Inferior parietal cortex (tissue), 1 donor: ENCODE measurements around the gene NF1.
A peak's percentile ranks its signal among the peaks of the same experiment; 100 is the strongest.
"Not testable (repeated sequence)": the region's sequence is repeated elsewhere in the genome, so short reads cannot be mapped to it uniquely, and the experiment has no call there.

Source experiments
- DNase-seq: peaks from one replicate; pipeline ENCODE4 v3.0.0-alpha.2; 2016; ENCODE audit errors: extremely low spot score

NF1 gene

DNA sequence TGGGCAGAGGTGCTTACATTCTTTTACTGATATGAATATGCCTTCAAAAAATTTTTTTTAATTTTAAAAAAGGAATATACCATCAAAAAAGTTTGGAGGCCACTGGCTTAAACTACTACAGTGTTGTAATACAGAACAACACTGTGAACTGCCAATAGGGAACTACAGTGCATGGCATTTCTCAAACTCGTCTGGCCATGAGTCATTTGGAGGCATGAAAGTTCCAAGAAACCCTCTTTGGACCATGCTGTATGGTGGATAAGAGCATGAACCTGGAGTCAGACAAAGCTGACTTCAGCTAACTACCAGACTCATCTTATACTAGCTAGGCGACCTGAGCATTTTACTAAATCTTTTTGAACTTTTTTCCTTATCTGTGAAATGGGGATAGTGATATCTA, 9.2 kb upstream of the NF1 start:
- DNase-seq, result no peak

DNA sequence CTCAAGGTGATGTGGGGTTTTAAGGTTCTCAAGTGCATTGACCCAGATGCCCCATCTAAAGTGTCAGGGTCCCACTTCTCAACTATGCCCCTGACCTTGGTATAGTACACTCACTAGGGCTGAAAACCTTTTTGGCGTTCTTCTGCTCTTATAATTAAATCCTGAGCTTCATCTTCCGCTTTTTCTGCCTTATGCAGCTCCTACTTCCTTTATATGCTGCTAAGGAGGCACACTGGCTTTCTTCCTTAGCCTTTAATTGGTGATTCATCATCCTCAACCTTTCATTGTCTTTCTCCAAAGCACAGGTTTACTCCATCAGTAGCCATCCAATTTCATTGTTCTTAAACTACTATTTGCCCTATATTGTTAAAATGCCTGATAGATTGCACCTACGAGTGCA, 5.3 kb upstream of the NF1 start:
- DNase-seq, result no peak

DNA sequence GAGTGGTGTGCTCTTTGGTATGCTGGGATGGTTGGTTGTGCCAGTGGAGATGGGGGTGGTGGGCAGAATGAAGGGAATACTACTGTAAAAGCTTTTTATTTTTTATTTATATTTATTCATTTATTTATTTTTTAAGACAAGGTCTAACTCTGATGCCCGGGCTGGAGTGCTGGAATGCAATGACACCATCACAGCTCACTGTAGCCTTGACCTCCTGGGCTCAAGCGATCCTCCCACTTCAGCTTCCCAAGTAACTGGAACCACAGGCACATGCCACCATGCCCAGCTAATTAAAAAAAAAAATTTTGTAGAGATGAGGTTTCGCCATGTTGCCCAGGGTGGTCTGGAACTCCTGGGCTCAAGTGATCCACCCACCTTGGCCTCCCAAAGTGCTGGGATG, 4.1 kb upstream of the NF1 start:
- DNase-seq, result not testable (repeated sequence)

DNA sequence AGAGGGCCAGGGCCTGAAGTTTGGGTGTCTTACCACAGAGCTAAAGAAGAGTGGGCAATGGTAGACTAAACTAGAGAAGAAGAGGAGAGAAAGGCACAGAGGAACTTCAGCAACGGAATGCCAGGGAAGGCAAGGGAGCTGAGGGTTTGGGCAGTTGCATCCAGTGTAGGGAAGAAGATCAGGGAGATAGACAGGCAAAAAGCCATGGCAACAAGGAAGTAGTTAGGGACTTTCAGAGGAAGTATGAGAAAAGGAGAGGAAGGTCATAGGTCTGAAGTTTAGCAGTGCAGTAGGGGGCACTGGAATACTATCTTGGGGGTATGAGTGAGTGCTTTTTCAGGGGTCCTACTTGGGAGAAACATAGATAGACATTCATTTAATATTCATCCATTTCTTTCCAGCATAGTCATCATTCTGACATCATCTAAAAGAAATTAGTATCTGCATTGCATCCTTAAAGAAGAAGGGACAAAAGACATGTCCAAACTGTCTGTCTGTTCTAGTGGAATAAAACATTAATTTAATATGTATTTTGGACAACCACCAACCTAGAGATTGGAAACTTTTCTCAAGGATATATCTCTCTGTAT, 2.2 kb upstream of the NF1 start:
- DNase-seq, result no peak

DNA sequence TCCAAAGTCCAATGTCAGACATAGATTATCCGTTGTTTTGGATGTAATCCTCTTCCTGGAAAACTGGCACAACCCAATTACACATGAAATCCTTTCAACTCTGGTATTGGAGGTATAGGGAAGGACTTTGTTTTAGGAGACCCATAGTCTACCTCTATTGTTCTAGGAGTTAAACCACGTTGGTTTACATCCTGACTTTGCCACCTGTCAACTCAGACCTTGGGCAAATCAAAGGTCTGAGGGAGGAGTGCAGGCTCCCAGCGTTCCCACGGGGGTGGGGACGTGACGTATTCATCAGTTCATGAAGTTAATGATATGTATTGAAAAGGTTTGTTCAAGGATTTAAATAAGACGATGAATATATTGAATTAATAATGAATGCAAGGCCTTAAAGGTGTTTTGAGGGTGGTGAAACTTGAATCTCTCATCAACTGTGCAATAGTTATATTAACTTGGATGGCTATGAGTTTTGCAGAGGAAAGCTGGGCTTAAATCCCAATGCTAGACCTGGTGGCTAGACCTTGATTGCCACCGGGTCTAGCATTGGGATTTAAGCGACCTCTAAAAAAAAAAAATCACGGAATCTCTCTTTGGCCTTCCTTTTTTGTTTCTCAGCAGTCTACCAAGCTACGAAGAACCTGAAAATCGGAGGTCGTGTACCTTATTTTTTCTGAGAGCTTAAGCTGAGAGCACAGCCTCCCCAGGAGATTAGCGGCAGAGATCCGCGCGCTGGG, 744 bp upstream of the NF1 start:
- DNase-seq, result no peak

DNA sequence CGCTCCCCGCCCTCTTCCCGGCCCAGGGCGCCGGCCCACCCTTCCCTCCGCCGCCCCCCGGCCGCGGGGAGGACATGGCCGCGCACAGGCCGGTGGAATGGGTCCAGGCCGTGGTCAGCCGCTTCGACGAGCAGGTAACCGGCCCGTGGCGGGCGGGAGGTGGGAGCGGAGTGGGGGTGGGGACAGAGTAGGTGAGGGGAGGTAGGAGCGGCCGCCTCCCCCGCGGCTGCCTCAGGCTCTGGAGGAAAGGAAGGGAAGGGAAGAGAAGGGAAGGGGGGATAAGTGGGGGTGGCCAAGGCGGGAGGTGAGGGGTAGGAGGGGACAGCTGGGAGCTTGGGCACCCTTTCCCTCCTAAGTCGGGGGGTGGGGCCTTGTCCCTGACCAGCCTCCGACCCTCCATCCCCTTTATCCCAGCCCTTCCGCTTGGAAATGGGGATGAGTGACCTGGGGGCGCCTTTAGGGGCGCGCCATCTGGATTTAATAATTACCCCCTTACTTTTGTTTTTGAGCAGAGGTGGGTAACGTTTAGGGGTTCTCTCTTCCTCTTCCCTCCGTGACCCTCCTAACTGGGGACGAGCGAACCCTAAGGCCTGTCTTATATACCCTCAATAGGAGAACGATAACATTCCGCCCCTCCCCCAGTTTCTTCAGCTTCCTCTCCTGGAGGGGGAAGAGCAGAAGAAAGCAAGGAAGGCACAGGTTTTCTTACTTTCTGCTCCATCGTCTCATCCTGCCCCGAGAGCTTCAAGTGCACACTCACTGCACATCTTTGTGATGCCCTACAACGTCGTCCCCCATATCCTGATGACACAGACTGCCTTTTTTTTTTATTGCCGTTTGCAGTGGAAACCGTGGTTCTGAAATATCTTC, 694 bp downstream of the NF1 start:
- DNase-seq, result peak; percentile 40

DNA sequence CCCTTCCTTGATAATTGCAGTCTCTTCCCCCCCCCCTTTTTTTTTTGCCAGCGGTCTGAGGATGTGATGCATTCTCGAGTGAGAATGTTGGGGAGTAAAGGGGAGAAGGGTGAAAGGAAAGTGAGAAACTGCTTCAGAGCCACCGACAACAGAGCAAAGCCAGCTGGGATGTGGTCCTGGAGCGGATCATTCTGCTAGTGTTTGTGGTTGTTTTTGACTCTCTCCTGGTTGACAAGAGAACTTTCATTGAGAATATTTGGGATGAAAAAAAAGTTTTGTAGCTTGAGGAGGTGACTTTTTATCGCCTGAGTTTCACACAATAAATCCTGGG, 1.3 kb downstream of the NF1 start:
- no peak for DNase-seq

DNA sequence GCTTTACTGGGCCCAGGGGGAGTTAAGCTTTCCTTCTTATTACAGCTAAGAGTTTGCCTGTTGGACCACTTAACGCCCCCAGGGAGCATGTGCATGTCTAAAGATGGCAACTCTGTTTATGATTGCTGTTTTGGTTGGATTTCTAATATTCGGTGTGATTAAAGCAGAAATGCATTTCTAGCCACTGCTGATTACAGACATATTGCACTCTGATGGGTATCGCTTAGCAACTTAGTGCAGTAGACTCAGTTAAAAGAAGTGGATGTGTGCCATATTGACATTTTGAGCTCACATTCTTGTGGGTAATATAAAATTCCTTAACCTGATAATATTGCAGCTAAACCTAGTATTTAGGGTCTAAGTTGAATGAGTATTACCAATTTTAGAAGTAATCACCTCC, 4.2 kb downstream of the NF1 start:
- no peak for DNase-seq

DNA sequence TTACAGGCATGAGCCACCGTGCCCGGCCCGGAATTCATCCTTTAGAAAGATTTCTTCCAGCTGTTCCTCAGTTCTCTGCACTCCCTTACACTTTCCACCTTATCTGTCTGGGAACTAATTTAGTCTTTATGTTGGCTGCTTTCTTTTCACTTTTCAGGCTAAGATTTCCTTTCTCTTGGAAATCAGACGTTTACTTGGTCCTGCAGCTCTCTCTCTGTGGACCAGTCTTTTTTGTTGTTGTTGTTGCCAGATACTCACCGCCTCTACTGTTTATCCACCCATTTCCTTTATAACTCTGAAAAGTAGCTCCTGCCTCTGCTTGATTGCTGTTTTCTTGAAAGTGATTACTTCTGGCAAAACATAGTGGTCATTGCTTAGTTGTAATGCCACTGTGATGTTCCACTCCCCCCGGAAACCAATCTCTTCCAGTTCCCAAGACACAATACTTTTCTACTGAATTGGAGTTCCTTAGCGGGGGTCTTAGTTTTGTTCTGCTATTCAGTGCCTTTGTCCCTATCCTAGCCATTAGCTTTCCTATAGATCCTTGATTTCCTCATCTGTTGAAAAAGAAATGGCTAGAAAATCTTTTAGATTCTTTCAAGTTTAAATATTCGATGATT, 6.2 kb downstream of the NF1 start:
- no peak for DNase-seq

DNA sequence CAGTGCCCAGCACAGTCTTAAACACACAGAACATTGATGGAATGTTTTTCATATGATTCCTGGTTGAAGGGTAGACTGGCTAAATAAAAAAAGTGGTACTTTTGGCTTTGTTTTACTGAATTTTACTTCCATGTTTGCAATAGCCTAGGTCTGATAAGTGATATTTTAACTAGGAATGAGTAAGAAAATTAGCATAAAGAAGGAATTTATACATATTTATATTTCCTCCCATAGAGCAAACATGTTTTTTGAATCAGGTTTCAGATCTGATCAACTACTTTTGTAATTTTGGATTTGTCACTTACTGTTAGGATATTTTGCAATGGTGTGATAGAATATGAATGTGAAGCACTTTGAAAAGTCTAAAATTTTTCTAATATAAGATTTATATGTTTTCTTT, 7.2 kb downstream of the NF1 start:
- DNase-seq, result no peak

DNA sequence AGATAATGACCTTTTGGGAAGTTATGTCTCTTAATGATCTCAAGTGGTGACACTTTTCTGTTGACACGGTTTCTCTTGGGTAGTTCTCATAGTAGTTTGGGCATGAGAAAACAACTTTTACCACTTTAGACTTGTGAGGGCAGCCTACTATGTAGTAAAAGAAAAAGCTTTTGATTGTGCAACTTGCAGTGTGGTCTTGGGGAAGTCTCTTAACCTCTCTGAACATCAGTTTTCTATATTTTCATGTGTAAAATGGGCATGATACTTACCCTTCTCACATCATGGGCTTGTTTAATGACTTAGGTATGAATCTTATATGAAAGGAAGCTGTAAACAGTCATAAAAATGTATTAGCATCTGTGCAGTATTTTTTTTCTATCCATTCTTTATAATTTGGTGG, 11.2 kb downstream of the NF1 start:
- no peak for DNase-seq

DNA sequence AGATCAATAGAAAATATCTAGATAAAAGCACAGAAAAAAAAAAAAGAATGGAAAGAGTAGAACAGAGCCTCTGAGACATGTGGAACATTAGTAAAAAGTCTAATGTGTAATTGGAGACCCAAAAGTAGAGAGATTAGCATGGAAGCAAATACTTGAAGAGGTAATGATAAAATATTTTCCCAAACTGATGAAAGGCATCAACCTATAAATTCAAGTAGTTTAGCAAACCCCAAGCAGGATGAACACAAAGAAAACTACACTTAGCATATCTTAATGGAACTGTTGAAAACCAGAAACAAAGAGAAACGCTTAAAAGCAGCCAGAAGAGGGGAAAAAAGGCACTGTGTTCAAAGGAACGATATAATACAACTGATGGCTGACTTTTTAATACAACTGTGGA, 16.4 kb downstream of the NF1 start:
- DNase-seq, result no peak

DNA sequence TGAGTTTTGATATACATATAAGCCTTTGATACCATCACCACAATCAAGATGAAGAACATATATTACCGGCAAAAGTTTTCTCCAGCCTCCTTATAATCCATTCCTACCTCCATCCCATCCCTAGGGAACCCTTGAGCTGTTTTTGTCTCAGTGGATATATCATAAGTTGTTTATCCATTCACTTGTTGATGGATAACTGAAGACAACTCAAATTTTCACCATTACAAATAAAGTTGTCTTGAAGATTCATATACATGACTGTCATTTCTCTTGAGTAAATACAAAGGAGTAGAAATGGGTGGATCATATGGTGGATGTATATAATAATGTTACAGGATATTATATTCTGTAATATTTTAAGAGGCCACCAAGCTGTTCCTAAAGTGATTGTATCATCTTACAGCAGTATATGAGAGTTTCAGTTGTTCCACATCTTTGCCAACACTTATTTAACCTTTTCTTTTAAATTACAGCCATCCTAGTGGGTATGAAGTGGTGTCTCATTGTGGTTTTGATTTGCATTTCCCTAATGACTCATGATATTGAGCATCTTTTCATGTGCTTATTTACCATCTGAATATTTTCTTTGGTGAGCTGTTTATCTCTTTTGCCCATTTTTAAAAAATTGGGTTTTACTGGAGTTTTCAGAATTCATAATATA, 17.4 kb downstream of the NF1 start:
- DNase-seq, result no peak

DNA sequence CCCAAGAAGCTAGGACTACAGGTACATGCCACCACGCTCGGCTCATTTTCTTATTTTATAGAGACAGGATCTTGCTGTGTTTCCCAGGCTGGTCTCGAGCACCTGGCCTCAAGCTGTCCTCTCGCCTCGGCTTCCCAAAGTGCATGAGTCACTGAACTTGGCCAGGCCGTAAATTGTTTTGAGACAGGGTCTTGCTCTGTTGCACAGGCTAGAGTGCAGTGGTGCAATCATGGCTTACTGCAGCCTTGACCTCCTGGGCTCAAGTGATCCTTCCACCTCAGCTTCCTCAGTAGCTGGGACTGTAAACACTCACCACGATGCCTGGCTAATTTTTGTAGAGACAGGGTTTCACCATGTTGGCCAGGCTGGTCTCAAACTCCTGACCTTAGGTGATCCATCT, 18.6 kb downstream of the NF1 start:
- not testable (repeated sequence) for DNase-seq

DNA sequence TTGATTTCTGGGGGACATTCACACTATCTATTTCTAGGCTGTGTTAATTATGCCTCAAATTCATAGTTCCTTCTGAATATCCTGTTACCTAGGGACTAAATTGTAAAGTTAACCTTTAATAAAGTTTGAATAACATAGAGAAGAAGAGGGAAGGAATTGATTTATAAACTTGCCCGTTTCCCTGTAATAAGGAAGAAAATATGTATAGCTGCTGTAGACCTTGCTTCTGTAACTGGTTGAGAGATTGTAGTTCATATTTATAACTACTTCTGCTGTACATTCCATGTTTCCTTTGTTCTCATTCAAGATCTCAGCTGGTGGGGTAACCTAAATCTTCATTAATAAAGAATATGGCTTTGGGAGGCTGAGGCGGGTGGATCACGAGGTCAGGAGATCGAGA, 19.2 kb downstream of the NF1 start:
- no peak for DNase-seq

DNA sequence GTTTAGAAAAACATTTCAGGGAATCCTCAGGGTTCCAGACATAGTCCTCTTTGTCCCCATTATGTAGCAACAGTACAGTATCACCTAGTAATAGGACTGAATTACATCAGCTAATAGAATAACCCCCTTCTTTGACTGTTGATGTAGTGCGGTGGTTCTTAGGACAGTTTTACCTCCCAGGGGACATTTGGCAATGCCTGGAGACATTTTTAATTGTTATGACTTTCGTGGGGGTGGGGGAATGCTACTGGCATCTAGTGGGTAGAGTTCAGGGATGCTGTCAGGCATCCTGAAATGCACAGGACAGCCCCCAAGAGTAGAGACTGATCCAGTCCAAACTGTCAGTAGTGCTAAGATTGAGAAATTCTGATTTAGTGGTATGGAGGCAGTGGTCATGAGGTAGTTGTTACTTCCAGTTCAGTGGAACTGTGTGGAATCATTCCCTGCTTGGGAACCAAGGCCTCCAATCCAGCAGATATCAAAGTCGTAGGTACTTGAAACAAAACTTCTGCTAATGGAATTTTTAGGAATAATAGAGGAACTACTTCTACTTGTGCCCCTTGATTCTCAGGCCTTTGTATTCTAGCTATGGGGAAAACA, 20.3 kb downstream of the NF1 start:
- DNase-seq, result no peak

DNA sequence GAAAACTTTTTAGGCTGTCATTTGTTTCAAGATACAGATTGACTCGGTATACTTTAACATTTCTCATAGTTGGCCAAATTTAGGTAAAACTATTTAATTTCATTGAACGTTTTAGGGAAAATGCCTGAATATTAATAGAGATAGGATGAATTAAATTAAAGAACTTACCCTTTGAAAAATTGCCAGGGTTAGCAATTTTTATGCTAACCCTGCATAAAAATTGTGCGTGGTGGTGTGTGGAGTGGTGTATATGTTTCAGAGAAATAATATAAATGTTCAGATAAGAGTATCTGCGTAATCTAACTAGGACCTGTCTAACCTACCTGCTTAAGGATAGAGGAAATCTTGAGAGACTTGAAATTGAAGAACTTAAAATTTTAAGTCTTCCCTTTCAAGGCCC, 21.4 kb downstream of the NF1 start:
- no peak for DNase-seq

DNA sequence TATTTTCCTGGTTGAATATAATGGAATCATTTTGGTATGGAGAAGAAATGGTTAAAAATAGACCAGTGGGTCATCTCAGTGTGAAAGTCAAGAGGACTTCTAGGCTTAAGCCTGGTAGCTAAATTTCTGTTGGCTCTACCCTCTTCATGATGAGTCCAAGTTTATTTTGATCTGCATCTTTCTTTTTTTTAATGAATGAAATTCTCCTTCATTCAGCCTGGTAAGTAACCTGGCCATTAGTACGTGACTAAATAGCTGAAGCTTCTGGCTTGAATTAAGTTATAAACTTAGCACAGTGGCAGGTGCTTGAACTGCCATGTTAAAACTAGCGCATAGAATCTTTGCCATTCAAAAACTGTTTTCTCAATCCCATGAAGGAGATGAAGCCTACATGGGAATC, 28.0 kb downstream of the NF1 start:
- DNase-seq, result no peak

DNA sequence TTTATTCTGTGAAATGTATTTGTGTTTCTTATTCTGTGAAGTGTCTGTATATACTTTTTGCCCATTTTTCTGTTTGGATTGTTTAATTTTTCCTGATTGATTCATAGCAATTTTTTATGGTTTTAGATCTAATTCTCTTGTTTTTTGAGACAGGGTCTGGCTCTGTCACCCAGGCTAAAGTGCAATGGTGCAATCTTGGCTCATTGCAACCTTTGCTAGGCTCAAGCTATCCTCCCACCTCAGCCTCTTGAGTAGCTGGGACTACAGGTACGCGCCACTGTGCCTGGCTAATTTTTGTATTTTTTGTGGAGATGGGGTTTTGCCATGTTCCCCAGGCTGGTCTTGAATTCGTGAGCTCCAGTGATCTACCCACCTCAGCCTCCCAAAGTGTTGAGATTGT, 31.5 kb downstream of the NF1 start:
- DNase-seq, result no peak

DNA sequence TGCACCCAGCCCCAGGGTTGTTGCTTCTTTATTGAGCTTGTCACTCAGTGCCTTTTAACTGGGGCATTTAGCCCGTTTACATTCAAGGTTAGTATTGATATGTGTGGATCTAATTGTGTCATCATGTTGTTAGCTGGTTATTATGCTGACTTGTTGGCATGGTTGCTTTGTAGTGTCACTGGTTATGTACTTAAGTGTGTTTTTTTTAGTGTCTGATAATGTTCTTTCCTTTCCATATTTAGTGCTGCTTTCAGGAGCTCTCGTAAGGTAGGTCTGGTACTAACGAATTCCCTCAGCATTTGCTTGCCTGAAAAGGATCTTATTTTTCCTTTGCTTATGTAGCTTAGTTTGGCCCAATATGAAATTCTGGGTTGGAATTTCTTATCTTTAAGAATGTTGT, 33.5 kb downstream of the NF1 start:
- DNase-seq, result no peak

DNA sequence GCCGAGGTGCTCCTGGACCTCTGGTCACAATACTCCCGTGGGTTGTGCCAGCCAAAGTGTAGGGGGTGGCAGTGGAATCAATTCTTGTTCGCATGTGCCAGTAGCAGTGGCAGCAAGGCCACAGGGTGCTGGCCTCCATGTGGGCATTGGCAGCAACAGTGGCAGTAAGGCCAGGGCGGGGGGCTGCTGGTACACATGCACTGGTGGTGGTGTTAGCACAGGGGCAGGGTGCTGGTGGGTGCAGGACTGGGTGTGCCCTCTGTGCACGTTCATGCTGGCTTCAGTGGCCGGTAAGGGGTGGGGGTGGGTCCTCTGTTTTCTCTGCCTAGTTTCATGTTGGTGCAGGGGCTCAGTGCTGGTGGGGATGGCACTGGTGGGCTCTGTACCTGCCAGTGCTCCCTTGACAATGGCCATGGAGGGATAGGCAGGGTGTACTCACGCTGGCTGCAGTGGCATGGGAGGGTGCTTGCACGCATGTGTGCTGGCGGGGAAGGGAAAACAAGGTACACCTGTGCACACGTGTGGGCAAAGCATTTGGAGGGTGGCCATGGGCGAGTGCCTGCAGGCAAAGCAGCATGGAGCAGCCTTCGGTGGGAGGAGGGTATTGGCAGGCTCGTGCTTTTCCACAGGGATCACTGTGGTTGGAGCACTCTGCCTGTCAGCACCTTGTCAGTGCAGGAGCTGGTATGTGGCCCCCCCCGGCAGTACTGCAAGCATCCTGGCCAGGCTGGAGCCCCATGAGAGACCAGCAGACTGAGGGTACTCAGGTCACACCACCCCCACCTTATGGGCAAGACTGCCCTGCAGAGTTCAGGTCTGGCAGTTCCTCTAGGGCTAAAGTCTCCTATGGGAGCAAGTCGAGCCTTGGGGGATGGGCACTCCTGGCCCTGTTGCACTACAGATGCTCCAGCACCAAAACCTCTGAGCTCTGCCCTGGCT, 35.8 kb downstream of the NF1 start:
- no peak for DNase-seq
